Peyer's patch (tissue), 4 donors: Measurements from ENCODE around the gene LIM2. TPM values are rescaled to one million over a fixed set of nuclear protein-coding genes. Genes with fewer than 3 reads are reported as not detected.
A peak's percentile ranks its signal among the peaks of the same experiment; 100 is the strongest.

ENCODE experiments used
- DNase-seq, 3 donors: peaks; one replicate each; pipeline ENCODE4 v3.0.0-alpha.2; 2017 to 2019
- H3K27ac ChIP-seq, 4 donors: fragments of 200-600 bp; sonication (generic); one replicate each; pipeline ENCODE4 v1.5.1; 2016 to 2019
- H3K27me3 ChIP-seq, 2 donors: fragments of 200-600 bp; sonication (generic); one replicate each; pipeline ENCODE4 v1.5.1; 2019
- H3K36me3 ChIP-seq, 3 donors: fragments of 200-600 bp; sonication (generic); one replicate each; pipeline ENCODE4 v1.5.1; 2016 to 2019
- H3K4me1 ChIP-seq, 4 donors: fragments of 200-600 bp; sonication (generic); one replicate each; pipeline ENCODE4 v1.5.1; 2016 to 2019
- H3K4me3 ChIP-seq, 4 donors: fragments of 200-600 bp; sonication (generic); 1 replicate in 3 of 4; 2 replicates in 1 of 4; pipeline ENCODE4 v1.5.1; 2016 to 2019; ENCODE audit warnings: mild to moderate bottlenecking in 1 of 4
- H3K9me3 ChIP-seq, 4 donors: fragments of 200-600 bp; sonication (generic); one replicate each; pipeline ENCODE4 v1.5.1; 2016 to 2019; ENCODE audit warnings: mild to moderate bottlenecking in 1 of 4
- CTCF ChIP-seq, 6 experiments: fragments of 450-650 bp in 4 of 6; fragments of 200-600 bp in 2 of 6; sonication (generic) in 1 of 6; IDR thresholded peaks; one replicate each; pipeline ENCODE4 v1.5.1; 2017 to 2019; ENCODE audit warnings: antibody characterized with exemption in 6 of 6, mild to moderate bottlenecking in 3 of 6, moderate library complexity in 1 of 6
- POLR2A ChIP-seq, 2 donors: fragments of 450-650 bp; IDR thresholded peaks; one replicate each; pipeline ENCODE4 v1.5.1; 2017; ENCODE audit warnings: antibody characterized with exemption in 2 of 2, mild to moderate bottlenecking in 2 of 2, moderate library complexity in 2 of 2
- total RNA-seq, 4 donors: library from RNA; depleted of rRNA; stranded (reverse); fragments of >200 nt; gene quantifications; one replicate each; pipeline ENCODE4 v1.1.0, GENCODE V29; 2016

LIM2 gene
- total RNA-seq, 4 donors from 2014 or later: not detected

- TF ChIP-seq CTCF (IDR thresholded peaks at IDR 0.05) (no peak), POLR2A (IDR thresholded peaks at IDR 0.05) (no peak)
- Histone ChIP-seq H3K27me3 (no peaks in the 10 kb centered on the region), H3K4me3 (no peak overlapping the region), H3K4me1 (peaks cover 0 to 9% (median 0%) of the 10 kb centered on the region in 4 donors), H3K27ac (peak overlapping the region in 1 of 4 donors; percentile 33), H3K36me3 (peaks cover 0 to 48% (median 0%) of the 10 kb centered on the region in 3 donors), H3K9me3 (no peaks in the 10 kb centered on the region)
- DNase-seq: no peak
These were observed 40.4 kb downstream of the LIM2 start for GRCh38 chr19:51347209-51347928.

DNA sequence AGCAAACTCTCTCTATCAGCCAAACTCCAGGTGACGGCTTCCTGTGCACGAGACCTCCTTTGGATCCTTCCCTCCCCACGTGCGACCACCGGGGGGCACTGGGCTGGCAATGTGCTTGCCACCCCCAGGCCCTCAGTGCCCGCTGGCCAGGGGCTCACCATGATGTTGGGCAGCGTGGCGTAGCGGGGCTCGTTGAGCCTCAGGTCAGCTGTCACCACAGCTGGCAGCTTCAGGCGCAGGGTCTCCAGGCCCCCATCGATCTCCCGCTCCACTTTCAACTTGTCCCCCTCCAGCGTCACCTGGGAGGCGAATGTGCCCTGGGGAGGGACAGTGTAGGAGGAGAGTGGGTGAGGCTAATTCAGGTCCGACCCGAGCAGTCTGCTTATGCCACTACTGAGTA lies 41.0 kb downstream of the LIM2 start:
- no peak for DNase-seq
- no peaks in the 10 kb centered on the region for H3K9me3 ChIP-seq
- no peak for TF ChIP-seq CTCF (IDR thresholded peaks at IDR 0.05)
- TF ChIP-seq POLR2A (IDR thresholded peaks at IDR 0.05): no peak
- peaks cover 0 to 42% (median 0%) of the 10 kb centered on the region in 3 donors for H3K36me3 ChIP-seq
- H3K27me3 ChIP-seq: no peaks in the 10 kb centered on the region
- peaks cover 0 to 9% (median 0%) of the 10 kb centered on the region in 4 donors for H3K4me1 ChIP-seq
- H3K27ac ChIP-seq: no peak overlapping the region
- no peak overlapping the region for H3K4me3 ChIP-seq

- Histone ChIP-seq H3K4me1 (peaks cover 0 to 14% (median 4%) of the 10 kb centered on the region in 4 donors), H3K27ac (peak overlapping the region in 2 of 4 donors; percentile 34 to 55), H3K9me3 (no peaks in the 10 kb centered on the region), H3K4me3 (no peak overlapping the region), H3K27me3 (no peaks in the 10 kb centered on the region), H3K36me3 (peaks cover 0 to 29% (median 0%) of the 10 kb centered on the region in 3 donors)
- TF ChIP-seq CTCF (IDR thresholded peaks at IDR 0.05) (no peak), POLR2A (IDR thresholded peaks at IDR 0.05) (no peak)
- no peak for DNase-seq
These were observed 42.6 kb downstream of the LIM2 start for GRCh38 chr19:51345076-51345620.

DNA sequence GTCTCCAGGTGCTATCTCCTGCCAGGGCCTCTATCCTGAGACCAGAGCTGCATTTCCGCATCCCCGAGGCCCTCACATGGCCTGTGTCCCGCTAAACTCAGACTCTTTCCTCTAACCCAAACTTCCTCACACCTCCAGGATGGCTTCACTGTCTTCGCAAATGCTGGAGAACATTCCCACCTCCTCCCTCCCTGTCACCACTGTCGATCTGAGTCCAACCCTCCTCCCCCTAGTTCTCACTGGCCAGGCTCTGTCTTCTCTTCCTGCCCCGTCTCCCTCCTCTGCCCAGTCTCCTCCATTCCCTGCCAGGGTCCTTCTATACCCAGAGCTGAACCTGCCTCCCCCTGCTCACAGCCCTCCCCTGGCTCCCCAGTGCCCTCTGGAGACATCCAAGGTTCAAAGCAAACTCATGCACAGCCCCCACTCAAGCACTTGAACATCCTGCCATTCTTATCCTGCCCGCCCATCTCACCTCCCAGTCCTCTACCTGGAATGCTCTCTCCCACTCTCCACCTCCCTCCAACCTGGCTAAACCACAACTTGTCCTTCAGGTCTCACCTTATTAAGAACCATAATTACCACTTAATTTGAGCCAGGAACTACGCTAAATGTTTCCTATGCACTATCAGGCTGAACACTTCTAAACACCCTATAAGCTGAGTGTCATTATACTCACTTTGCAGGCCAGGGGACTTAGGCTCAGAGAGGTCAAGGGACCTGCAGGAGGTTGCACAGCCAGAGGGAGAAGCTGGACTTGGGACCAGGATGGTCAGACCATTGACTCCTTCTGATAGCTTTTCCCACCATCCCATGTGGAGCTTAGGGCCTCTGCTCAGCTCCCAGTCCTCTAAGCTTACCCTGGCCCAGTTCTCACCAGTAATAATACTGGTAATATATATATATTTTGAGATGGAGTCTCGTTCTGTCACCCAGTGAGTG lies 44.9 kb downstream of the LIM2 start:
- Histone ChIP-seq H3K4me1 (peaks cover 0 to 23% (median 6%) of the 10 kb centered on the region in 4 donors), H3K27ac (peak overlapping the region in 1 of 4 donors; percentile 83), H3K9me3 (no peaks in the 10 kb centered on the region), H3K4me3 (no peak overlapping the region), H3K36me3 (peaks cover 0 to 21% (median 0%) of the 10 kb centered on the region in 3 donors), H3K27me3 (no peaks in the 10 kb centered on the region)
- no peak for DNase-seq
- TF ChIP-seq POLR2A (IDR thresholded peaks at IDR 0.05) (no peak), CTCF (IDR thresholded peaks at IDR 0.05) (no peak)

- Histone ChIP-seq H3K27ac (peak within 1 kb of the TSS in 1 of 4 donors; percentile 83), H3K4me3 (no peak within 1 kb of the TSS), H3K4me1 (peaks cover 0 to 23% (median 6%) of the 10 kb centered on the region in 4 donors), H3K9me3 (no peaks in the 10 kb centered on the region), H3K36me3 (peaks cover 0 to 21% (median 0%) of the 10 kb centered on the region in 3 donors), H3K27me3 (no peaks in the 10 kb centered on the region)
- no peak for TF ChIP-seq POLR2A (IDR thresholded peaks at IDR 0.05)
- no peak for TF ChIP-seq CTCF (IDR thresholded peaks at IDR 0.05)
- DNase-seq: no peak
These were observed 45.7 kb downstream of the LIM2 start, which contains the start of gene VSIG10L for GRCh38 chr19:51341976-51342580. TSS of gene VSIG10L (minus strand) at chr19:51342139. CDS start at chr19:51342124, 15 bp downstream.
